PC-3 (cell line): ENCODE results near the gene FGF13. TPM values are rescaled to one million over a fixed set of nuclear protein-coding genes. Genes with fewer than 3 reads are reported as not detected.

Source experiments
- ATAC-seq: fragments of 200-7000 bp; cut with Tn5 transposase; 2 replicates; pipeline ENCODE4 v1.9.1; 2020; ENCODE audit warnings: mild to moderate bottlenecking, moderate library complexity
- BruUV-seq: library from RNA; stranded (reverse); fragments of 400-500 nt; replicated peaks from 2 replicates; lab custom pipeline; 2021; lab: Mats Ljungman, UMichigan
- CTCF ChIA-PET: fragments of 300-600 bp; sonication (Branson Sonifier 250); formaldehyde crosslinking; loops from one replicate; lab custom pipeline; 2022; ENCODE audit warnings: antibody characterized with exemption; lab: Charles Lee
- POLR2A ChIA-PET: fragments of 300-600 bp; sonication (Branson Sonifier 250); formaldehyde crosslinking; loops from one replicate; lab custom pipeline; 2022; ENCODE audit warnings: antibody characterized with exemption; ENCODE audit not compliant: unreplicated experiment; lab: Charles Lee
- DNase-seq: peaks from one replicate; pipeline ENCODE4 v3.0.0-alpha.2; 2015
- H2AFZ ChIP-seq: fragments of 300-600 bp; sonication (generic); 2 replicates; pipeline ENCODE4 v1.6.0; 2016; ENCODE audit warnings: antibody characterized with exemption, low read length
- H3F3A ChIP-seq: fragments of 300-600 bp; sonication (generic); one replicate; pipeline ENCODE4 v1.6.0; 2017; ENCODE audit warnings: antibody characterized with exemption, low read length, control low read depth, mild to moderate bottlenecking; ENCODE audit not compliant: unreplicated experiment
- H3K27ac ChIP-seq: fragments of 300-600 bp; sonication (generic); 2 replicates; pipeline ENCODE4 v1.5.1; 2016; ENCODE audit warnings: mild to moderate bottlenecking, low read length
- H3K27me3 ChIP-seq: fragments of 300-600 bp; sonication (generic); 2 replicates; pipeline ENCODE4 v1.6.1; 2016; ENCODE audit warnings: low read length, mixed read lengths
- H3K36me3 ChIP-seq: fragments of 300-600 bp; sonication (generic); 2 replicates; pipeline ENCODE4 v1.6.1; 2016; ENCODE audit warnings: low read depth, mixed run types, low read length, mixed read lengths
- H3K4me1 ChIP-seq: fragments of 300-600 bp; sonication (generic); 2 replicates; pipeline ENCODE4 v1.5.1; 2016; ENCODE audit warnings: low read length; ENCODE audit not compliant: insufficient read depth
- H3K4me2 ChIP-seq: fragments of 300-600 bp; sonication (generic); 2 replicates; pipeline ENCODE4 v1.6.0; 2016; ENCODE audit warnings: low read length
- H3K4me3 ChIP-seq: fragments of 300-600 bp; sonication (generic); 2 replicates; pipeline ENCODE4 v1.5.1; 2016; ENCODE audit warnings: mild to moderate bottlenecking, low read length, mixed read lengths
- H3K79me2 ChIP-seq: fragments of 300-600 bp; sonication (generic); 2 replicates; pipeline ENCODE4 v1.6.1; 2017; ENCODE audit warnings: low read length, mixed read lengths
- H3K9ac ChIP-seq: fragments of 300-600 bp; sonication (generic); 2 replicates; pipeline ENCODE4 v1.6.0; 2016; ENCODE audit warnings: mild to moderate bottlenecking, low read length
- H3K9me2 ChIP-seq: fragments of 300-600 bp; sonication (generic); replicated peaks from 2 replicates; pipeline ENCODE4 v1.6.1; 2016; ENCODE audit warnings: mixed run types, low read length, mixed read lengths
- H3K9me3 ChIP-seq: fragments of 300-600 bp; sonication (generic); 2 replicates; pipeline ENCODE4 v1.6.1; 2016; ENCODE audit warnings: low read length, mixed read lengths
- H4K20me1 ChIP-seq: fragments of 300-600 bp; sonication (generic); 2 replicates; pipeline ENCODE4 v1.6.1; 2016; ENCODE audit warnings: low read length, mixed read lengths
- CTCF ChIP-seq: fragments of 300-600 bp; sonication (generic); conservative IDR thresholded peaks from 2 replicates; pipeline ENCODE4 v1.5.1; 2017; ENCODE audit warnings: antibody characterized with exemption, low read depth, mild to moderate bottlenecking, low read length
- EZH2 ChIP-seq: fragments of 300-600 bp; sonication (generic); IDR thresholded peaks from one replicate; pipeline ENCODE4 v1.6.1; 2017; ENCODE audit warnings: antibody characterized with exemption, mild to moderate bottlenecking, low read length; ENCODE audit not compliant: unreplicated experiment
- EZH2phosphoT487 ChIP-seq: fragments of 300-600 bp; sonication (generic); IDR thresholded peaks from 2 replicates; pipeline ENCODE4 v1.6.1; 2018; ENCODE audit warnings: mild to moderate bottlenecking, antibody characterized with exemption, low read length, borderline replicate concordance
- intact Hi-C: fragments of 100-400 bp; cut with micrococcal nuclease; formaldehyde crosslinking; loops from 2 replicates; pipeline ENCODE4 v1.9.0; 2023
- total RNA-seq: library from RNA; depleted of rRNA; stranded (reverse); fragments of >200 nt; gene quantifications from 2 replicates; pipeline ENCODE4 v1.2.3, GENCODE V29; 2014

The FGF13 gene
- total RNA-seq, 1 experiment from 2014 or later, result 0.47 TPM

GRCh38 chrX:138704596-138704995, 6.9 kb downstream of the FGF13 start:
- Histone ChIP-seq H3K4me3 (no peak overlapping the region), H3K4me1 (no peaks in the 10 kb centered on the region), H3K79me2 (no peaks in the 10 kb centered on the region), H3F3A (no peaks in the 10 kb centered on the region), H3K9me2 (no peaks in the 10 kb centered on the region), H3K9me3 (no peaks in the 10 kb centered on the region), H3K36me3 (no peaks in the 10 kb centered on the region), H4K20me1 (no peaks in the 10 kb centered on the region), H3K4me2 (no peak overlapping the region), H3K27ac (no peak overlapping the region), H3K9ac (no peak overlapping the region), H3K27me3 (peaks cover 16% of the 10 kb centered on the region; the same call in 1 of the 2 replicates), H2AFZ (no peak overlapping the region)
- no peak for DNase-seq
- ATAC-seq, result no peak
- intact Hi-C loops, result no loop called here
- BruUV-seq, result no TSS peak
- CTCF ChIA-PET, result no interaction called here
- TF ChIP-seq CTCF (no peak), EZH2 (no peak), EZH2phosphoT487 (no peak)
- POLR2A ChIA-PET, result interaction anchor here (0.6 kb wide), 1 partner anchor 521 kb away, joined by 3 read pairs; no protein-coding TSS in a partner anchor

- TF ChIP-seq EZH2 (no peak), CTCF (no peak), EZH2phosphoT487 (no peak)
- no peak overlapping the region for H3K27ac ChIP-seq
- H3K9me3 ChIP-seq, result no peaks in the 10 kb centered on the region
These were observed 7.4 kb downstream of the FGF13 start for GRCh38 chrX:138704101-138704500.

GRCh38 chrX:138692591-138692990, 18.9 kb downstream of the FGF13 start:
- no peak overlapping the region for H3K27ac ChIP-seq
- H3K9me2 ChIP-seq, result no peaks in the 10 kb centered on the region
- H3K79me2 ChIP-seq, result no peaks in the 10 kb centered on the region
- intact Hi-C loops, result no loop called here
- H3K27me3 ChIP-seq, result peaks cover 17% of the 10 kb centered on the region
- no peaks in the 10 kb centered on the region for H4K20me1 ChIP-seq
- CTCF ChIA-PET, result no interaction called here
- DNase-seq (no peak), ATAC-seq (no peak)
- H3K9me3 ChIP-seq, result no peaks in the 10 kb centered on the region
- H2AFZ ChIP-seq, result no peak overlapping the region
- no peak overlapping the region for H3K9ac ChIP-seq
- H3K4me2 ChIP-seq, result no peak overlapping the region
- no peaks in the 10 kb centered on the region for H3K4me1 ChIP-seq
- no peak for TF ChIP-seq CTCF
- TF ChIP-seq EZH2phosphoT487, result no peak
- TF ChIP-seq EZH2, result no peak
- H3F3A ChIP-seq, result no peaks in the 10 kb centered on the region
- no peaks in the 10 kb centered on the region for H3K36me3 ChIP-seq
- no TSS peak for BruUV-seq
- H3K4me3 ChIP-seq, result no peak overlapping the region
- POLR2A ChIA-PET, result no interaction called here

More at GRCh38 chrX:138704101-138704500, 7.4 kb downstream of the FGF13 start:
- Histone ChIP-seq H3K9ac (no peak overlapping the region), H4K20me1 (no peaks in the 10 kb centered on the region), H3K4me1 (no peaks in the 10 kb centered on the region), H3K4me2 (no peak overlapping the region), H2AFZ (no peak overlapping the region), H3K9me2 (no peaks in the 10 kb centered on the region), H3K4me3 (no peak overlapping the region), H3K27me3 (peaks cover 11% of the 10 kb centered on the region; the same call in 1 of the 2 replicates), H3K79me2 (no peaks in the 10 kb centered on the region), H3K36me3 (no peaks in the 10 kb centered on the region), H3F3A (no peaks in the 10 kb centered on the region)
- ChIA-PET POLR2A (no interaction called here), CTCF (no interaction called here)
- ATAC-seq (no peak), DNase-seq (no peak)
- no TSS peak for BruUV-seq
- intact Hi-C loops, result no loop called here
